ENCODE measurements around the gene POLR1D.

GRCh38 chr13:27663947-27664346, 42.3 kb downstream of the POLR1D start:
- TF ChIP-seq, protein P1, sequence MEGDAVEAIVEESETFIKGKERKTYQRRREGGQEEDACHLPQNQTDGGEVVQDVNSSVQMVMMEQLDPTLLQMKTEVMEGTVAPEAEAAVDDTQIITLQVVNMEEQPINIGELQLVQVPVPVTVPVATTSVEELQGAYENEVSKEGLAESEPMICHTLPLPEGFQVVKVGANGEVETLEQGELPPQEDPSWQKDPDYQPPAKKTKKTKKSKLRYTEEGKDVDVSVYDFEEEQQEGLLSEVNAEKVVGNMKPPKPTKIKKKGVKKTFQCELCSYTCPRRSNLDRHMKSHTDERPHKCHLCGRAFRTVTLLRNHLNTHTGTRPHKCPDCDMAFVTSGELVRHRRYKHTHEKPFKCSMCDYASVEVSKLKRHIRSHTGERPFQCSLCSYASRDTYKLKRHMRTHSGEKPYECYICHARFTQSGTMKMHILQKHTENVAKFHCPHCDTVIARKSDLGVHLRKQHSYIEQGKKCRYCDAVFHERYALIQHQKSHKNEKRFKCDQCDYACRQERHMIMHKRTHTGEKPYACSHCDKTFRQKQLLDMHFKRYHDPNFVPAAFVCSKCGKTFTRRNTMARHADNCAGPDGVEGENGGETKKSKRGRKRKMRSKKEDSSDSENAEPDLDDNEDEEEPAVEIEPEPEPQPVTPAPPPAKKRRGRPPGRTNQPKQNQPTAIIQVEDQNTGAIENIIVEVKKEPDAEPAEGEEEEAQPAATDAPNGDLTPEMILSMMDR (IDR thresholded peaks at IDR 0.05; ENCODE audit: low read depth, low read length): no peak
- no peak for TF ChIP-seq POLR2A (IDR thresholded peaks at IDR 0.05; ENCODE audit: extremely low read depth, insufficient read length)
- TF ChIP-seq, protein P2, sequence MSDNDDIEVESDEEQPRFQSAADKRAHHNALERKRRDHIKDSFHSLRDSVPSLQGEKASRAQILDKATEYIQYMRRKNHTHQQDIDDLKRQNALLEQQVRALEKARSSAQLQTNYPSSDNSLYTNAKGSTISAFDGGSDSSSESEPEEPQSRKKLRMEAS (IDR thresholded peaks at IDR 0.05; ENCODE audit: low read depth, low read length): no peak

Measured in NB4 (cell line).